ENCODE data around the gene ASCC1.
"Not testable (repeated sequence)": the region's sequence is repeated elsewhere in the genome, so short reads cannot be mapped to it uniquely, and the experiment has no call there.

Gene ASCC1

GRCh38 chr10:72215611-72216549 is at the start of gene ASCC1, which contains the start of gene ANAPC16:
TSS of gene ASCC1 (minus strand) at chr10:72216276. CDS start at chr10:72213298, 2,978 bp downstream.
TSS of gene ANAPC16 (plus strand) at chr10:72216012. CDS start at chr10:72223915, 7,903 bp downstream.
- peak; percentile 88 for DNase-seq (ENCODE audit: low spot score)

GRCh38 chr10:72265508-72265907 is 49.4 kb upstream of the ASCC1 start:
- DNase-seq (ENCODE audit: low spot score), result no peak

- no peak for DNase-seq (ENCODE audit: low spot score)
Observed at GRCh38 chr10:72264536-72264935, 48.5 kb upstream of the ASCC1 start.

GRCh38 chr10:72263613-72264241 is 47.7 kb upstream of the ASCC1 start:
- DNase-seq (ENCODE audit: low spot score), result no peak

- no peak for DNase-seq (ENCODE audit: low spot score)
Observed at GRCh38 chr10:72261784-72262404, 45.8 kb upstream of the ASCC1 start.

- DNase-seq (ENCODE audit: low spot score), result no peak
Observed at GRCh38 chr10:72260976-72261783, 45.1 kb upstream of the ASCC1 start.

GRCh38 chr10:72260239-72260975 is 44.3 kb upstream of the ASCC1 start:
- peak; percentile 85 for DNase-seq (ENCODE audit: low spot score)

- no peak for DNase-seq (ENCODE audit: low spot score)
Observed at GRCh38 chr10:72259491-72260238, 43.6 kb upstream of the ASCC1 start.

GRCh38 chr10:72258617-72259016 is 42.5 kb upstream of the ASCC1 start:
- DNase-seq (ENCODE audit: low spot score), result no peak

- DNase-seq (ENCODE audit: low spot score), result no peak
Observed at GRCh38 chr10:72257051-72257892, 41.2 kb upstream of the ASCC1 start.

- DNase-seq (ENCODE audit: low spot score), result no peak
Observed at GRCh38 chr10:72255977-72256729, 40.1 kb upstream of the ASCC1 start.

GRCh38 chr10:72254813-72255568 is 38.9 kb upstream of the ASCC1 start:
- DNase-seq (ENCODE audit: low spot score), result peak; percentile 83

GRCh38 chr10:72253578-72253977 is 37.5 kb upstream of the ASCC1 start:
- no peak for DNase-seq (ENCODE audit: low spot score)

- DNase-seq (ENCODE audit: low spot score), result no peak
Observed at GRCh38 chr10:72252972-72253371, 36.9 kb upstream of the ASCC1 start.

GRCh38 chr10:72251635-72252034 is 35.6 kb upstream of the ASCC1 start:
- DNase-seq (ENCODE audit: low spot score), result no peak

- no peak for DNase-seq (ENCODE audit: low spot score)
Observed at GRCh38 chr10:72250666-72251065, 34.6 kb upstream of the ASCC1 start.

GRCh38 chr10:72249176-72249862 is 33.2 kb upstream of the ASCC1 start:
- not testable (repeated sequence) for DNase-seq (ENCODE audit: low spot score)

Measured in hepatic stellate cell (primary cell).